A673 (cell line): Measurements from ENCODE around the gene AATK. TPM values are rescaled to one million over a fixed set of nuclear protein-coding genes. Genes with fewer than 3 reads are reported as not detected.

ENCODE experiments used
- BruUV-seq: library from RNA; stranded (reverse); fragments of 400-500 nt; replicated peaks from 2 replicates; lab custom pipeline; 2021; lab: Mats Ljungman, UMichigan
- CTCF ChIA-PET: fragments of 300-600 bp; sonication (Branson Sonifier 250); formaldehyde crosslinking; loops from one replicate; lab custom pipeline; 2022; ENCODE audit warnings: antibody characterized with exemption; lab: Charles Lee
- POLR2A ChIA-PET: fragments of 300-600 bp; sonication (Branson Sonifier 250); formaldehyde crosslinking; loops from one replicate; lab custom pipeline; 2022; ENCODE audit warnings: antibody characterized with exemption; ENCODE audit not compliant: low non-redundant PET; lab: Charles Lee
- DNase-seq: peaks from one replicate; pipeline ENCODE4 v3.0.0-alpha.2; 2015; ENCODE audit warnings: low spot score
- H3K27ac ChIP-seq: fragments of 200-600 bp; sonication (generic); 2 replicates; pipeline ENCODE4 v1.5.1; 2016; ENCODE audit warnings: mixed run types, low read depth, mild to moderate bottlenecking, mixed read lengths, antibody characterized with exemption, low read length; ENCODE audit not compliant: poor library complexity, severe bottlenecking
- H3K27me3 ChIP-seq: fragments of 200-600 bp; sonication (generic); replicated peaks from 2 replicates; pipeline ENCODE4 v1.6.1; 2017; ENCODE audit warnings: mixed run types, low read depth, mild to moderate bottlenecking, mixed read lengths, antibody characterized with exemption, low read length; ENCODE audit not compliant: insufficient read depth, poor library complexity
- H3K36me3 ChIP-seq: fragments of 200-600 bp; sonication (generic); 2 replicates; pipeline ENCODE4 v1.6.1; 2016; ENCODE audit warnings: mixed run types, mild to moderate bottlenecking, mixed read lengths, antibody characterized with exemption, low read length; ENCODE audit not compliant: insufficient read depth, poor library complexity, severe bottlenecking
- H3K4me1 ChIP-seq: fragments of 200-600 bp; sonication (generic); 2 replicates; pipeline ENCODE4 v1.6.1; 2017; ENCODE audit warnings: mixed run types, mild to moderate bottlenecking, mixed read lengths, antibody characterized with exemption, low read length; ENCODE audit not compliant: insufficient read depth, poor library complexity, severe bottlenecking
- H3K4me3 ChIP-seq: fragments of 200-600 bp; sonication (generic); 2 replicates; pipeline ENCODE4 v1.5.1; 2016; ENCODE audit warnings: low read depth, mixed run types, mild to moderate bottlenecking, mixed read lengths, low read length; ENCODE audit not compliant: poor library complexity, severe bottlenecking
- H3K9me3 ChIP-seq: fragments of 200-600 bp; sonication (generic); 2 replicates; pipeline ENCODE4 v1.6.1; 2016; ENCODE audit warnings: mixed run types, low read depth, mild to moderate bottlenecking, mixed read lengths, antibody characterized with exemption, low read length; ENCODE audit not compliant: poor library complexity, severe bottlenecking
- CTCF ChIP-seq: fragments of 300-800, 200-600 bp; sonication (generic); conservative IDR thresholded peaks from 2 replicates; pipeline ENCODE4 v1.5.1; 2017; ENCODE audit warnings: low read depth, mild to moderate bottlenecking, antibody characterized with exemption, low read length, moderate library complexity, mixed read lengths
- EZH2 ChIP-seq: fragments of 200-600 bp; sonication (generic); IDR thresholded peaks from 2 replicates; pipeline ENCODE4 v1.6.1; 2017; ENCODE audit warnings: borderline replicate concordance, low read depth, mild to moderate bottlenecking, mixed read lengths, antibody characterized with exemption, low read length; ENCODE audit not compliant: poor library complexity, severe bottlenecking
- intact Hi-C: fragments of 100-400 bp; cut with micrococcal nuclease; formaldehyde crosslinking; loops from one replicate; pipeline ENCODE4 v1.10.0; 2022; ENCODE audit not compliant: unreplicated experiment
- total RNA-seq: library from RNA; stranded (reverse); gene quantifications from 2 replicates; pipeline ENCODE4 v1.2.3, GENCODE V29; 2021

Gene AATK
- total RNA-seq, 1 experiment from 2014 or later: 0.90 TPM

- DNase-seq: no peak
- ChIA-PET CTCF (interaction anchor here (0.6 kb wide), 1 partner anchor 24 kb away, joined by 8 read pairs; no protein-coding TSS in a partner anchor), POLR2A (no interaction called here)
- intact Hi-C loops: no loop called here
- no peak overlapping the region for H3K4me3 ChIP-seq
- no peaks in the 10 kb centered on the region for H3K4me1 ChIP-seq
- H3K27ac ChIP-seq: no peak overlapping the region
- H3K36me3 ChIP-seq: no peaks in the 10 kb centered on the region
- no peak for TF ChIP-seq CTCF
- no peak for TF ChIP-seq EZH2
- H3K9me3 ChIP-seq: no peaks in the 10 kb centered on the region
- BruUV-seq: no TSS peak
- H3K27me3 ChIP-seq: no peaks in the 10 kb centered on the region
Measured at GRCh38 chr17:81128774-81129173, 37.2 kb downstream of the AATK start.

- H3K9me3 ChIP-seq: no peaks in the 10 kb centered on the region
- no peak for DNase-seq
- no peaks in the 10 kb centered on the region for H3K4me1 ChIP-seq
- POLR2A ChIA-PET: no interaction called here
- no peak overlapping the region for H3K27ac ChIP-seq
- H3K36me3 ChIP-seq: no peaks in the 10 kb centered on the region
- H3K27me3 ChIP-seq: no peaks in the 10 kb centered on the region
- H3K4me3 ChIP-seq: no peak overlapping the region
- CTCF ChIA-PET: interaction anchor here (0.6 kb wide), 1 partner anchor 24 kb away, joined by 8 read pairs; no protein-coding TSS in a partner anchor
- no TSS peak for BruUV-seq
- intact Hi-C loops: no loop called here
- TF ChIP-seq EZH2 (no peak), CTCF (no peak)
Measured at GRCh38 chr17:81128338-81128737, 37.7 kb downstream of the AATK start.

GRCh38 chr17:81127526-81128177, 38.4 kb downstream of the AATK start:
- H3K36me3 ChIP-seq: no peaks in the 10 kb centered on the region
- DNase-seq: no peak
- no peak overlapping the region for H3K27ac ChIP-seq
- H3K4me3 ChIP-seq: no peak overlapping the region
- no TSS peak for BruUV-seq
- TF ChIP-seq CTCF: no peak
- no peak for TF ChIP-seq EZH2
- no peaks in the 10 kb centered on the region for H3K9me3 ChIP-seq
- no peaks in the 10 kb centered on the region for H3K4me1 ChIP-seq
- CTCF ChIA-PET: no interaction called here
- H3K27me3 ChIP-seq: no peaks in the 10 kb centered on the region
- intact Hi-C loops: no loop called here
- POLR2A ChIA-PET: no interaction called here
